Measurements from ENCODE around the gene DCP2.

GRCh38 chr5:113035096-113035495 lies 58.5 kb downstream of the DCP2 start:
- TF ChIP-seq POLR2A (IDR thresholded peaks at IDR 0.05; ENCODE audit: low read length) (no peak), GATA1 (IDR thresholded peaks at IDR 0.05; ENCODE audit: low read depth, low read length) (no peak)
